ENCODE results near the gene BLOC1S3. TPM values are rescaled to one million over a fixed set of nuclear protein-coding genes. Genes with fewer than 3 reads are reported as not detected.

The BLOC1S3 gene
- total RNA-seq, 2 experiments from 2014 or later: 21.9 to 22.8 TPM

DNA sequence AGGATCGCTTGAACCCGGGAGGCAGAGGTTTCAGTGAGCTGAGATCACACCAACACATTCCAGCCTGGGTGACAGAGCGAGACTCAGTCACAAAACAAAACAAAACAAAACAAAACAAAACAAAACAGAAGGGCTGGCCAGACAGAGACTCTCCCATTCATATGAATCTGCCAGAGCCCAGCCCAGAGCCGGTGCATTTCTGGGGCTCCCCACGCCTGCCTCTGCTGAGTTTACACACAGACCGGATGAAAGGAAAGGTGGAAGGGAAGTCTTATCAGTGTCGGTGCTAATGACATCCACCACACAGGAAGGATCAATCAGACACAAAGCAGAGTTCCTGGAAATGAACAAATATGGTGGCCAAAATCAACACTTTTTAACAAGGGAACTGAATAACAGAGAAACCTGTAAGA lies 7.4 kb upstream of the BLOC1S3 start:
- H3K9me3 Mint-ChIP-seq: no peaks in the 10 kb centered on the region
- H3K27me3 Mint-ChIP-seq: no peaks in the 10 kb centered on the region
- H3K36me3 Mint-ChIP-seq: peaks cover 3% of the 10 kb centered on the region
- peak; percentile 84 for ATAC-seq (ENCODE audit: low read depth)
- H3K27ac Mint-ChIP-seq: peak overlapping the region; percentile 91
- H3K4me1 Mint-ChIP-seq: peaks cover 37% of the 10 kb centered on the region
- peak overlapping the region; percentile 78 for H3K4me3 Mint-ChIP-seq
- peak; percentile 50 for DNase-seq
- POLR2A ChIA-PET: interaction anchor here (1.6 kb wide), 1 partner anchor 79 kb away, joined by 7 read pairs; the partner anchor contains the start of gene PPP1R37

DNA sequence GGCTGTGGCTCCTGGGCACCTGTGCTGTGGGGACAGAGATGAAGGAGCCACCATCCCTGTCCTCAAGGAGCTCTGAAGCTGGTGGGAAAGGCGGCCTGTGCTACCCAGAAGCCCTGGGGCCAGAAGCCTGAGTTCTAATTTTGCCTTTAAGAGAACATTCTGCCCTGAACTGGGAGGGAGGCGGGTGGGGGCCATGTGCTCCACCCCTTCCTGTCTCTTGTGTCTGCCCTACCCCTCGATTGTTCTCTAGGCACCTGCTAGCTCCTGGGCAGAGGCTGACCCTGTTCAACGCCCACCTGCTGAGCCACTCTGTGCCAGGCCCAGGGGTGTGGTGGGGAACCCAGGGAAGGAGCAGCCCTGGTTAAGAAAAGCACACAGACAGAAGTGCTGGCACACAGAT lies 6.4 kb upstream of the BLOC1S3 start:
- H3K27me3 Mint-ChIP-seq: no peaks in the 10 kb centered on the region
- H3K4me3 Mint-ChIP-seq: peak overlapping the region; percentile 60
- H3K9me3 Mint-ChIP-seq: no peaks in the 10 kb centered on the region
- POLR2A ChIA-PET: interaction anchor here (0.9 to 1.7 kb wide), 4 partner anchors 8 to 106 kb away, joined by 3 to 7 read pairs (median 5); partner anchors contain the start of gene PPP1R37
- peak overlapping the region; percentile 82 for H3K27ac Mint-ChIP-seq
- peak; percentile 71 for ATAC-seq (ENCODE audit: low read depth)
- H3K4me1 Mint-ChIP-seq: peaks cover 37% of the 10 kb centered on the region
- H3K36me3 Mint-ChIP-seq: peaks cover 1% of the 10 kb centered on the region
- DNase-seq: peak; percentile 52

DNA sequence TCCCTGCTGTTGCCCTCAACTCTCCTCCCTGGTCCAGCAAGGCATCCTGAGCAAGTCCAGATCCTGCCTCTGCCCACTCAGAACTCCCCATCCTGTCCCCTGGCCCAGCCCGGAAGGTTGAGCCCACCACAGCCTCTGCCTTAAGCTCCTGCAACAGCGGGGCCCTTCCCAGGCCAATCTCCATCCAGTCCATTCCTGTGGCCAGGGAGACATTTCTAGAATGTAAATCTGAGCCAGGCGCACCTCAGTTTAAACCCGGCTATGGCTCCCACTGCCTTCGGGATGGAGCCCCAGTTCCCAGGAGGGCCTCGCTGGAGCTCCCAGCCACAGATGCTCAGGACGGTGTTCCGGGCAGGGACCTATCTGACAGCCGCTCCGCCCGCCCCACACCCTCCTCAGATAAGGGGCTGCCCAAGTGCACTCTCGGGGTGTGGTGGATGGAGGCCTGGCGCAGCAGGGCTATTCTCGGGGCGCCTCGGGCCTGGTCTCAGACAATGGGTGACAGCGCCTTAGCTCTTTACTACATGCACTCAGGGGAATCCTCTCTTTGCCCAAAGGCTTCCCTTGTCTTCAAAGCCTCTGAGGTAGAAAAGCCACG lies 5.9 kb upstream of the BLOC1S3 start:
- H3K4me1 Mint-ChIP-seq: peaks cover 42% of the 10 kb centered on the region
- H3K9me3 Mint-ChIP-seq: no peaks in the 10 kb centered on the region
- no peak for DNase-seq
- ATAC-seq (ENCODE audit: low read depth): no peak
- H3K36me3 Mint-ChIP-seq: peaks cover 1% of the 10 kb centered on the region
- peak overlapping the region; percentile 82 for H3K27ac Mint-ChIP-seq
- no peaks in the 10 kb centered on the region for H3K27me3 Mint-ChIP-seq
- POLR2A ChIA-PET: interaction anchor here (0.9 to 1.7 kb wide), 3 partner anchors 8 to 107 kb away, joined by 3 to 7 read pairs (median 3); no protein-coding TSS in a partner anchor
- peak overlapping the region; percentile 60 for H3K4me3 Mint-ChIP-seq

DNA sequence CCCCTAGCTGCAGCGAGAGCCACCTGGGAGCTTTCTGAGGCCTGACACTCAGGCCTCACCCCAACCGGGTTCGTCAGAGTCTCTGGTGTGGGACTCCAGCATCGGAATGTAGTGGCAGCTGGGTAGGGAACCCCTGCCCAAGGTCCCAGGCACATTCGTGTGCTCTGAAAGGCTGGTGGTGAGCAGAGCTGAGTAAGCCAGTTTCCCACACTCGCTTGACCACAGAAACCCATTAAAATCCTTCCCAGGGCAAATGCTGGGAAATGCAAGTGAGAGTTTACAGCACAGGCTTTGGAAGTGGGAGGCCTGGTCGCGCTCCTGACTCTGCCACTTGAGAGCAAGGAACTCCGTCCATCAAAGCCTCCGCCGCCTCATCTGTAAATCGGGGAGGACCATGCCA lies 4.8 kb upstream of the BLOC1S3 start:
- DNase-seq (no peak), ATAC-seq (ENCODE audit: low read depth) (no peak)
- peaks cover 1% of the 10 kb centered on the region for H3K36me3 Mint-ChIP-seq
- H3K27me3 Mint-ChIP-seq: no peaks in the 10 kb centered on the region
- peaks cover 42% of the 10 kb centered on the region for H3K4me1 Mint-ChIP-seq
- H3K27ac Mint-ChIP-seq: peak overlapping the region; percentile 81
- H3K9me3 Mint-ChIP-seq: no peaks in the 10 kb centered on the region
- H3K4me3 Mint-ChIP-seq: peak overlapping the region; percentile 16
- POLR2A ChIA-PET: interaction anchor here (1.0 to 1.4 kb wide), 2 partner anchors 9 to 81 kb away, joined by 3 to 5 read pairs; partner anchors contain the start of gene PPP1R37

DNA sequence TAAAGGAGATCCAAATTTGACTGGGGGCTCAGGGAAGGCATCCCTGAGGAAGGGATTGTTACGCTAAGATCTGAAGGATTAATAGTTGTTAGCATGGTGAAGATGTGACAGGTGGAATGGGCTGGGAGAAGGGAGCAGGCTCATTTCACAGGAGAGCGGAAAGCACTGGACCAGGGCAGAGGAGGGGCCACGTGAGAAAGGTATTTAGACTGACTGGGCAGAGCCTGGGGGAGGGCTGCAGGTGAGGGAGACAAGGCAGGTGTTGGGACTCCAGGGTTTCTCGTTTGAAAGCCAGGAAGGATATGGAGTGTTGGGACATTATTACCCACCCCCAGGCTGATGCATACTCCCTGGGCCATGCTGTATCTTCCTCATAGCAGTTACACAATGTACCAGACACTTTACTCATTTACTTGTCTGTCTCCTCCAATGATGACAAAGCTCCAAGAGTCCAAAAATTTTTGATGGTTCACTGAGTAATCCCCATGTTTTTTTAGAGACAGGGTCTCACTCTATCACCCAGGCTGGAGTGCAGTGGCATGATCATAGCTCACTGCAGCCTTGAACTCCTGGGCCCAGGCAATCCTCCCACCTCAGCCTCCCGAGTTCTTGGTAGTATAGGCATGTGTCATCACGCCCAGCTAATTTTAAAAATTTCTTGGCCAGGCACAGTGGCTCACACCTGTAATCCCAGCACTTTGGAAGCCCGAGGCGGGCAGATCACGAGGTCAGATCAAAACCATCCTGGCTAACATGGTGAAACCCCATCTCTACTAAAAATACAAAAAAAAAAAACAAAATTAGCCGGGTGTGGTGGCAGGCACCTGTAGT lies 2.9 kb upstream of the BLOC1S3 start:
- no peak for ATAC-seq (ENCODE audit: low read depth)
- DNase-seq: no peak
- no peaks in the 10 kb centered on the region for H3K27me3 Mint-ChIP-seq
- POLR2A ChIA-PET: interaction anchor here (0.7 kb wide), 1 partner anchor 22 kb away, joined by 3 read pairs; no protein-coding TSS in a partner anchor
- H3K4me1 Mint-ChIP-seq: peaks cover 45% of the 10 kb centered on the region
- H3K4me3 Mint-ChIP-seq: peak overlapping the region; percentile 35
- no peaks in the 10 kb centered on the region for H3K36me3 Mint-ChIP-seq
- no peaks in the 10 kb centered on the region for H3K9me3 Mint-ChIP-seq
- H3K27ac Mint-ChIP-seq: peak overlapping the region; percentile 57

DNA sequence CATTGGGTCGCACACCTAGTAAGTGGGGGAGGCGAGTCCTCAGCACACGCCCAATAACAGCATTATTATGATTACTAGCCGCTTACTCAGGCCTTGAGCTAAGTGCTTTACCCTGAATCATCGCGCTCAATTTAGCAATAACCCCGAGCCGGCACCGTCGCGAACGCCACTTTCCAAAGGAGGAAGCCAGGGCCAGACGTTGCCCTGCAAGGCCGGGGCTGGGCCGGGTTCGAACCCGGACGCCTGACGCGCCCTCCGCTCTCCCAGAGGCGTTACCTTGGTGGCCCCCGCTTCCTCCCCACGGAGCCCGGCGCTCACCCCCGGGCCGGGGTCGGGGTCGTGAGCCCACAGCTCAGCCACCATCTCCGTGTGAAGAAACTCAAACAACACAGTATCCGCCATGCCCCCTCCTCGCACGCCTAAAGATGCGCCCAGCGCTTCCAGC lies 745 bp upstream of the BLOC1S3 start, which contains the start of gene TRAPPC6A:
Gene TRAPPC6A (minus strand): TSS at position 421 of the 445 bp plus-strand sequence. CDS start 19 bp downstream, at position 402.
- H3K36me3 Mint-ChIP-seq: peaks cover 7% of the 10 kb centered on the region
- no peaks in the 10 kb centered on the region for H3K9me3 Mint-ChIP-seq
- POLR2A ChIA-PET: interaction anchor here (0.9 to 2.9 kb wide), 15 partner anchors 9 to 539 kb away, joined by 3 to 25 read pairs (median 6); partner anchors contain the start of genes CLASRP, CLPTM1, PPP1R37 and RELB
- peak within 1 kb of the TSS; percentile 95 for H3K4me3 Mint-ChIP-seq
- ATAC-seq (ENCODE audit: low read depth) (peak; percentile 3), DNase-seq (no peak)
- peak within 1 kb of the TSS; percentile 94 for H3K27ac Mint-ChIP-seq
- H3K27me3 Mint-ChIP-seq: no peaks in the 10 kb centered on the region
- H3K4me1 Mint-ChIP-seq: peaks cover 37% of the 10 kb centered on the region

DNA sequence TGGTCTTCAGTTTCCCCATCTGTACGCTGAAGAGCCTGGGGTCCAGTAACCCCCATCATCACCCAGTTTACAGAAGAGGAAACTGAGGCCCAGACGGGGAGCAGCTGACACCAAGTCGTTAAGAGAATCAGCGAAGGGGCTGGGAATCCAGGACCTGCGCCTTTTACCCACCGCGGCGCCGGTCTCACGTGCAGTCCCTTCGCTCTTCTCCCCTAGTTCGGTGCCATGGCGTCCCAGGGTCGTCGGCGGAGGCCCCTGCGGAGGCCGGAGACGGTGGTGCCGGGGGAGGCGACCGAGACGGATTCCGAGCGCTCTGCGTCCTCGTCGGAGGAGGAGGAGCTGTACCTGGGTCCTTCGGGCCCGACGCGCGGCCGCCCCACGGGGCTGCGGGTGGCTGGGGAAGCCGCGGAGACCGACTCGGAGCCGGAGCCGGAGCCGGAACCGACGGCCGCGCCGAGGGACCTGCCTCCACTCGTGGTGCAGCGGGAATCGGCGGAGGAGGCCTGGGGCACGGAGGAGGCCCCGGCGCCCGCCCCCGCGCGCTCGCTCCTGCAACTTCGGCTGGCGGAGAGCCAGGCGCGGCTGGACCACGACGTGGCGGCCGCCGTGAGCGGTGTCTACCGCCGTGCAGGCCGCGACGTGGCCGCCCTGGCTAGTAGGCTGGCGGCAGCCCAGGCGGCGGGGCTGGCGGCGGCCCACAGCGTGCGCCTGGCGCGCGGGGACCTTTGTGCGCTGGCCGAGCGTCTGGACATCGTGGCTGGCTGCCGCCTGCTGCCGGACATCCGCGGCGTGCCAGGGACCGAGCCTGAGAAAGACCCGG lies 698 bp downstream of the BLOC1S3 start:
- Mint-ChIP-seq H3K4me1 (peaks cover 27% of the 10 kb centered on the region), H3K4me3 (peak overlapping the region; percentile 95), H3K36me3 (peaks cover 7% of the 10 kb centered on the region), H3K9me3 (no peaks in the 10 kb centered on the region), H3K27ac (peak overlapping the region; percentile 94), H3K27me3 (no peaks in the 10 kb centered on the region)
- DNase-seq: peak; percentile 67
- ATAC-seq (ENCODE audit: low read depth): no peak
- POLR2A ChIA-PET: interaction anchor here (0.6 to 2.9 kb wide), 11 partner anchors 8 to 224 kb away, joined by 3 to 25 read pairs (median 6); partner anchors contain the start of genes CLASRP, CLPTM1, PPP1R37 and RELB

DNA sequence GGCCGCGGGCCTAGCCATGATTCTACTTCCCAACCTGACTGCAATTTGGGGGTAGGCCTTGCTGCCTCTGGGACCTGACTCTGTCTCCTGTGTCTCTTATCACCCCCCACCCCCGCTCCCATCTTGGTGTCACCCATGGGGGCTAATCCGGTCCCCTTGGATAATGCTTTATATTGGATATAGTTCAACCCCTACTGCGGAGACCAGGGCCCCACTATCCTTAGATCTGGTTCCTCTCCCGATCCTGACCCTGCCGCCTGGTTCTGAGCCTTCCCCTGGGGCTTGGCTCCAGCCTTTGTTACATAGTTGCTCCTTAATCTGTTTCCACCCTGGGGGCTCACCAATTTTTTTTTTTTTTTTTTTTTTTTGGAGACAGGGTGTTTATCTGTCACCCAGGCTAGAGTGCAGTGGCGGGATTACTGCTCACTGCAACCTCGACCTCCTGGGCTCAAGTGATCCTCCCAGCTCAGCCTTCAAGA lies 1.3 kb downstream of the BLOC1S3 start:
- ATAC-seq (ENCODE audit: low read depth) (no peak), DNase-seq (no peak)
- Mint-ChIP-seq H3K9me3 (no peaks in the 10 kb centered on the region), H3K36me3 (peaks cover 7% of the 10 kb centered on the region), H3K4me1 (peaks cover 28% of the 10 kb centered on the region), H3K27me3 (no peaks in the 10 kb centered on the region), H3K27ac (peak overlapping the region; percentile 51), H3K4me3 (peak overlapping the region; percentile 53)
- POLR2A ChIA-PET: interaction anchor here (0.6 to 2.9 kb wide), 4 partner anchors 16 to 88 kb away, joined by 3 to 25 read pairs (median 22); partner anchors contain the start of gene PPP1R37

DNA sequence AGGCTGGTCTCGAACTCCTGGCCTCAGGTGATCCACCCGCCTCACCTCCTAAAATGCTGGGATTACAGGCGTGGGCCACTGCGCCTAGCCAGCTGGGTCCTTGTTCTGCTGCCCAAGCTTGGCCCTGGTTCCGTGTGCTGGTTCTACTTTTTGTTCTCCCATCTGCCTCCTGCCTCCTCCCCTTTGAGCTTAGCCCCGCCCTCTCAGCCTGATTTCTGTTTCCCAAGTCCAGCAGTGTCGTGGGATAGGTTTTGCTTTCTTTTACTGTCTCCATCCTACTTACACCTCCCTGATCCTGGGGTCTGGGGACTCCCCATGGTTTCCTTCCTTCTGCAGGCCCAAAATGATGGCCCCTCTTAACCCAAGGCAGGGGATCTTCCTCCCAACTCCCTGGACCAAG lies 2.4 kb downstream of the BLOC1S3 start:
- Mint-ChIP-seq H3K4me1 (peaks cover 24% of the 10 kb centered on the region), H3K27me3 (no peaks in the 10 kb centered on the region), H3K4me3 (peak overlapping the region; percentile 53), H3K36me3 (peaks cover 7% of the 10 kb centered on the region), H3K9me3 (no peaks in the 10 kb centered on the region), H3K27ac (peak overlapping the region; percentile 22)
- POLR2A ChIA-PET: no interaction called here
- ATAC-seq (ENCODE audit: low read depth) (no peak), DNase-seq (no peak)

DNA sequence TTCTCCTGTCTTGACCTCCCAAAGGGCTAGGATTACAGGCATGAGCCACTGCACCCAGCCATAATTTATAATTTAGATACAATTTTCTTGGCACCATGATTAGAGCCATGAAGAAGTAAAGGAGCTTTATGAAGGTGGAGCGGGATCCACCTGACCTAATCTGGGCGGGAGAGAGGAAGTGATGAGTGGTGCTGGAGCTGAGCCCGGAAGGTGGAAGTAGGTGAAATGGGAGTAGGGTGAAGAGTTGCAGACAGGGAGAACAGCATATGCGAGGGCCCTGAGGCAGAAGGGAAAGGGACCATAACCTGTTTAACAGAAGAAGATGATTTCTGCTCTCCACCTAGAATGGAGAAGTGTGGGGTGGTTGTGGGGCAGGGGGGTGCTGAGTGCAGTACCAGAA lies 4.2 kb downstream of the BLOC1S3 start:
- Mint-ChIP-seq H3K4me3 (no peak overlapping the region), H3K9me3 (no peaks in the 10 kb centered on the region), H3K27me3 (no peaks in the 10 kb centered on the region), H3K36me3 (peaks cover 7% of the 10 kb centered on the region), H3K4me1 (peaks cover 21% of the 10 kb centered on the region), H3K27ac (no peak overlapping the region)
- POLR2A ChIA-PET: no interaction called here
- no peak for ATAC-seq (ENCODE audit: low read depth)
- DNase-seq: no peak

DNA sequence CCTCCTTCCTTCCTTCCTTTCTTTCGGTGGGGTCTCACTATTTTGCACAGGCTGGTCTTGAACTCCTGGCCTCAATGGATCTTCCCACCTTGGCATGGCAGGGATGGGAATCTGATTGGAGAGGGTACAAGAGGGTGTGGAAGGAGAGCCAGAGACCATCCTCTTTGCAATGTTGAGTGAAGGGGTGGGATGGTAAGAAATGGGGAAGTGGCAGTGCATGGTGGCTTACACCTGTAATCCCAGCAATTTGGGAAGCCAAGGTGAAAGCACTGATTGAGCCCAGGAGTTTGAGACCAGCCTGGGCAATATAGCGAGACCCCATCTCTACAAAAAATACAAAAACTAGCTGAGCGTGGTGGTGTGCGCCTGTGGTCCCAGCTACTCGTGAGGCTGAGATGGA lies 5.5 kb downstream of the BLOC1S3 start:
- Mint-ChIP-seq H3K4me1 (peaks cover 19% of the 10 kb centered on the region), H3K36me3 (peaks cover 7% of the 10 kb centered on the region), H3K4me3 (no peak overlapping the region), H3K9me3 (no peaks in the 10 kb centered on the region), H3K27ac (no peak overlapping the region), H3K27me3 (no peaks in the 10 kb centered on the region)
- ATAC-seq (ENCODE audit: low read depth) (no peak), DNase-seq (no peak)
- POLR2A ChIA-PET: no interaction called here

DNA sequence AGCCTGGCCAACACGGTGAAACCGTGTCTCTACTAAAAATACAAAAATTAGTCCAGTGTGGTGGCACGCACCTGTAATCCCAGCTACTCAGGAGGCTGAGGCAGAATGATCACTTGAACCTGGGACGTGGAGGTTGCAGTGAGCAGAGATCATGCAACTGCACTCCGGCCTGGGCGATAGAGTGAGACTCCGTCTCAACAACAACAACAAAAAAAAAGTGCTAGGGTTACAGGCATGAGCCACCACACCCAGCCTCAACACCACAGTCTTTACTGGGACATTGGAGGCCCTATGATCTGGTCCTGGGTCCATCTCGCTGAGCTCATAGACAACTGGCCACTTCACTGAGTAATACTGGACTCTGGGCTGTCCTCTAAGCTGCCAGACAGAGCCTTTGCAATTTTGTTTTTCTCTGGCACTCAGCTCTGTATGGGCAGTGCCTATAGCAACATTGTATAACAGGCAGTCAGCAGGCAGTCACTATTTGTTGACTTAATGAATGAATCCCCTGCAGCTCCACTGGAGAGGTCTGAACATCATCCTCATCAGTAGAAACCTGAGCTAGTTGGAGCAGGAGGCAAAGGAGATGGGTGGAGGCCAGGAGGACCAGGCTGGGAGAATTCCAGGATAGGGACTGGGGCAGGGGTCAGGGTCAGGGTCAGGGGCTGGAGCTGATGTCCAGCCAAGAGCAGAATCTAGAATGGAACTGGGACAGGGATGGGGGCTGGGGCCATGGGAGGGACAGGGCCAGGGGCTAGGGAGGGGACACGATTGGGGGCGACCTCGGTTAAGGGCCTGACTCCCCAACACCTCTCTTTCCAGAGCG lies 8.1 kb downstream of the BLOC1S3 start:
- ATAC-seq (ENCODE audit: low read depth): no peak
- peaks cover 4% of the 10 kb centered on the region for H3K4me1 Mint-ChIP-seq
- POLR2A ChIA-PET: interaction anchor here (0.6 to 1.4 kb wide), 2 partner anchors 9 to 27 kb away, joined by 3 to 6 read pairs; partner anchors contain the start of genes BLOC1S3 and TRAPPC6A

More for the DNA sequence above, 8.1 kb downstream of the BLOC1S3 start:
- Mint-ChIP-seq H3K36me3 (no peaks in the 10 kb centered on the region), H3K9me3 (no peaks in the 10 kb centered on the region), H3K27ac (peak overlapping the region; percentile 20), H3K4me3 (no peak overlapping the region), H3K27me3 (no peaks in the 10 kb centered on the region)
- DNase-seq: no peak

Measured in activated naive CD8-positive, alpha-beta T cell treated with anti-CD3 and anti-CD28 coated beads, Interleukin-2, amount 10 ng/mL, durations not matched to agents 7 days and 5 days (primary cell).